Suppressor macrophage treated with lipopolysaccharide for 1 hour (primary cell): ENCODE data around the gene PBX1.
"Not testable (repeated sequence)": the region's sequence is repeated elsewhere in the genome, so short reads cannot be mapped to it uniquely, and the experiment has no call there.

Experiments used
- DNase-seq, 3 donors: peaks; one replicate each; pipeline ENCODE4 v3.0.0-alpha.2; 2020 to 2022

The PBX1 gene

GRCh38 chr1:164558461-164559341, at the start of gene PBX1:
PBX1 (plus strand) TSS chr1:164559184.
- DNase-seq: peak; percentile 92 to 95 (median 94)

- no peak for DNase-seq
These were observed 48.5 kb upstream of the PBX1 start for GRCh38 chr1:164510435-164510834.

GRCh38 chr1:164511001-164511705, 47.8 kb upstream of the PBX1 start:
- no peak for DNase-seq

GRCh38 chr1:164515231-164515630, 43.8 kb upstream of the PBX1 start:
- no peak for DNase-seq

- DNase-seq: no peak
These were observed 43.2 kb upstream of the PBX1 start for GRCh38 chr1:164515711-164516331.

GRCh38 chr1:164516591-164516990, 42.4 kb upstream of the PBX1 start:
- DNase-seq: no peak

GRCh38 chr1:164518692-164519332, 40.2 kb upstream of the PBX1 start:
- DNase-seq: no peak

GRCh38 chr1:164519426-164519825, 39.6 kb upstream of the PBX1 start:
- DNase-seq: no peak

- peak in 1 of 3 donors; percentile 20 for DNase-seq
These were observed 34.2 kb upstream of the PBX1 start for GRCh38 chr1:164524810-164525209.

- DNase-seq: no peak
These were observed 23.9 kb upstream of the PBX1 start for GRCh38 chr1:164534863-164535610.

- not testable (repeated sequence) for DNase-seq
These were observed 6.5 kb upstream of the PBX1 start for GRCh38 chr1:164552463-164552988.

- DNase-seq: no peak
These were observed 1.7 kb upstream of the PBX1 start for GRCh38 chr1:164557270-164557669.

GRCh38 chr1:164559342-164560051, 513 bp downstream of the PBX1 start:
- peak; percentile 24 to 31 (median 29) for DNase-seq

GRCh38 chr1:164560121-164560541, 1.1 kb downstream of the PBX1 start:
- no peak for DNase-seq

- DNase-seq: no peak
These were observed 1.6 kb downstream of the PBX1 start for GRCh38 chr1:164560556-164560955.

- no peak for DNase-seq
These were observed 2.0 kb downstream of the PBX1 start for GRCh38 chr1:164561007-164561406.

- no peak for DNase-seq
These were observed 2.5 kb downstream of the PBX1 start for GRCh38 chr1:164561472-164561871.

GRCh38 chr1:164562061-164562460, 3.1 kb downstream of the PBX1 start:
- no peak for DNase-seq

- no peak for DNase-seq
These were observed 3.5 kb downstream of the PBX1 start for GRCh38 chr1:164562511-164562910.

GRCh38 chr1:164562947-164563520, 4.0 kb downstream of the PBX1 start:
- no peak for DNase-seq
